ENCODE results near the gene CSTA. TPM values are rescaled to one million over a fixed set of nuclear protein-coding genes. Genes with fewer than 3 reads are reported as not detected.

CSTA gene
- total RNA-seq, 2 experiments from 2014 or later: not detected

- DNase-seq: no peak
- Mint-ChIP-seq H3K27ac (no peak overlapping the region), H3K9me3 (no peaks in the 10 kb centered on the region), H3K36me3 (ENCODE audit: low read depth) (peaks cover 14% of the 10 kb centered on the region), H3K4me3 (no peak overlapping the region), H3K4me1 (peaks cover 36% of the 10 kb centered on the region), H3K27me3 (no peaks in the 10 kb centered on the region)
- POLR2A ChIA-PET: no interaction called here
- CTCF ChIA-PET: interaction anchor here (1.0 to 1.6 kb wide), 3 partner anchors 26 to 288 kb away, joined by 3 to 7 read pairs (median 3); partner anchors contain the start of gene WDR5B
Observed at GRCh38 chr3:122390665-122391064, 65.6 kb downstream of the CSTA start.

Other genes starting within 250 kb of the CSTA start
- under 1 TPM; 0.10 to 0.15 TPM for gene CASR, start 141.6 kb upstream of the CSTA start, total RNA-seq
- gene MIX23, start 58.0 kb downstream of the CSTA start, total RNA-seq: 10 to 100 TPM; 29.0 to 35.1 TPM
- 10 to 100 TPM; 74.5 to 77.5 TPM for gene FAM162A, start 58.9 kb downstream of the CSTA start, total RNA-seq
- gene WDR5B, start 90.8 kb downstream of the CSTA start, total RNA-seq: 1 to 10 TPM; 5.5 to 5.7 TPM
- gene KPNA1, start 189.7 kb downstream of the CSTA start, total RNA-seq: 10 to 100 TPM; 41.8 to 45.8 TPM
- gene PARP9, start 239.1 kb downstream of the CSTA start, total RNA-seq: 100 to 1,000 TPM; 151 to 157 TPM
- gene DTX3L, start 239.1 kb downstream of the CSTA start, total RNA-seq: 100 to 1,000 TPM; 135 to 144 TPM

Measured in activated CD4-positive, alpha-beta memory T cell treated with anti-CD3 and anti-CD28 coated beads, Interleukin-2, amount 10 ng/mL, durations not matched to agents 7 days and 5 days (primary cell).